Stimulated activated CD8-positive, alpha-beta memory T cell treated with anti-CD3 and anti-CD28 coated beads, Interleukin-4, amount 100 ng/mL, for 4 hours (primary cell): ENCODE measurements around the gene ALX3.

ENCODE experiments used
- DNase-seq, 2 donors: peaks; one replicate each; pipeline ENCODE4 v3.0.0-alpha.2; 2020; ENCODE audit warnings: low read depth in 2 of 2, low spot score in 1 of 2

ALX3 gene

GRCh38 chr1:110070671-110071242, at the start of gene ALX3:
Gene ALX3, minus strand, starts transcription at chr1:110070672. Its CDS starts 60 bp downstream, at chr1:110070612.
- no peak for DNase-seq

GRCh38 chr1:110119843-110120242, 49.4 kb upstream of the ALX3 start:
- no peak for DNase-seq

GRCh38 chr1:110118636-110119396, 48.3 kb upstream of the ALX3 start:
- DNase-seq = no peak

GRCh38 chr1:110114784-110115183, 44.3 kb upstream of the ALX3 start:
- no peak for DNase-seq

- no peak for DNase-seq
These were observed 43.7 kb upstream of the ALX3 start for GRCh38 chr1:110114173-110114572.

GRCh38 chr1:110113551-110113950, 43.1 kb upstream of the ALX3 start:
- no peak for DNase-seq

GRCh38 chr1:110112656-110113055, 42.2 kb upstream of the ALX3 start:
- DNase-seq = no peak

GRCh38 chr1:110112143-110112542, 41.7 kb upstream of the ALX3 start, which contains the start of gene UBL4B:
Gene UBL4B, plus strand, starts transcription at chr1:110112443. Its CDS starts 92 bp downstream, at chr1:110112535.
- no peak for DNase-seq

- no peak for DNase-seq
These were observed 40.6 kb upstream of the ALX3 start for GRCh38 chr1:110111081-110111480.

- no peak for DNase-seq
These were observed 37.5 kb upstream of the ALX3 start for GRCh38 chr1:110107867-110108469.

GRCh38 chr1:110106013-110106941, 35.8 kb upstream of the ALX3 start:
- DNase-seq = no peak

- no peak for DNase-seq
These were observed 31.6 kb upstream of the ALX3 start for GRCh38 chr1:110102081-110102480.

GRCh38 chr1:110100335-110100734, 29.9 kb upstream of the ALX3 start:
- no peak for DNase-seq

- no peak for DNase-seq
These were observed 28.0 kb upstream of the ALX3 start for GRCh38 chr1:110098222-110099026.

- DNase-seq = no peak
These were observed 27.2 kb upstream of the ALX3 start for GRCh38 chr1:110097507-110098221.

GRCh38 chr1:110094931-110095654, 24.6 kb upstream of the ALX3 start:
- no peak for DNase-seq

GRCh38 chr1:110092991-110093390, 22.5 kb upstream of the ALX3 start:
- DNase-seq = no peak

- no peak for DNase-seq
These were observed 21.3 kb upstream of the ALX3 start for GRCh38 chr1:110091791-110092190.

GRCh38 chr1:110091381-110091780, 20.9 kb upstream of the ALX3 start:
- DNase-seq = no peak
